ENCODE results near the gene CIRBP.

Gene CIRBP

GRCh38 chr19:1234051-1234954 lies 34.8 kb upstream of the CIRBP start:
- DNase-seq (ENCODE audit: low read depth) = no peak
- no peak overlapping the region for H3K4me3 ChIP-seq (ENCODE audit: low read depth, low read length)
- TF ChIP-seq, protein P1, sequence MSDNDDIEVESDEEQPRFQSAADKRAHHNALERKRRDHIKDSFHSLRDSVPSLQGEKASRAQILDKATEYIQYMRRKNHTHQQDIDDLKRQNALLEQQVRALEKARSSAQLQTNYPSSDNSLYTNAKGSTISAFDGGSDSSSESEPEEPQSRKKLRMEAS (IDR thresholded peaks at IDR 0.05; ENCODE audit: low read depth, low read length) = no peak
- no peak for TF ChIP-seq MYC (IDR thresholded peaks at IDR 0.05; ENCODE audit: low read depth, low read length)
- TF ChIP-seq POLR2A (IDR thresholded peaks at IDR 0.05; ENCODE audit: extremely low read depth, insufficient read length) = no peak
- no peak for TF ChIP-seq CTCF (IDR thresholded peaks at IDR 0.05; ENCODE audit: low read depth, low read length)

GRCh38 chr19:1234955-1235380 lies 34.2 kb upstream of the CIRBP start:
- H3K4me3 ChIP-seq (ENCODE audit: low read depth, low read length) = no peak overlapping the region
- TF ChIP-seq POLR2A (IDR thresholded peaks at IDR 0.05; ENCODE audit: extremely low read depth, insufficient read length) (no peak), CTCF (IDR thresholded peaks at IDR 0.05; ENCODE audit: low read depth, low read length) (no peak), MYC (IDR thresholded peaks at IDR 0.05; ENCODE audit: low read depth, low read length) (no peak)
- TF ChIP-seq, protein P1 (IDR thresholded peaks at IDR 0.05; ENCODE audit: low read depth, low read length) = no peak
- no peak for DNase-seq (ENCODE audit: low read depth)

- H3K4me3 ChIP-seq (ENCODE audit: low read depth, low read length) = no peak overlapping the region
- TF ChIP-seq CTCF (IDR thresholded peaks at IDR 0.05; ENCODE audit: low read depth, low read length) (no peak), MYC (IDR thresholded peaks at IDR 0.05; ENCODE audit: low read depth, low read length) (no peak), POLR2A (IDR thresholded peaks at IDR 0.05; ENCODE audit: extremely low read depth, insufficient read length) (no peak)
- TF ChIP-seq, protein P1 (IDR thresholded peaks at IDR 0.05; ENCODE audit: low read depth, low read length) = no peak
- no peak for DNase-seq (ENCODE audit: low read depth)
These were observed 33.2 kb upstream of the CIRBP start for GRCh38 chr19:1235625-1236538.

DNA sequence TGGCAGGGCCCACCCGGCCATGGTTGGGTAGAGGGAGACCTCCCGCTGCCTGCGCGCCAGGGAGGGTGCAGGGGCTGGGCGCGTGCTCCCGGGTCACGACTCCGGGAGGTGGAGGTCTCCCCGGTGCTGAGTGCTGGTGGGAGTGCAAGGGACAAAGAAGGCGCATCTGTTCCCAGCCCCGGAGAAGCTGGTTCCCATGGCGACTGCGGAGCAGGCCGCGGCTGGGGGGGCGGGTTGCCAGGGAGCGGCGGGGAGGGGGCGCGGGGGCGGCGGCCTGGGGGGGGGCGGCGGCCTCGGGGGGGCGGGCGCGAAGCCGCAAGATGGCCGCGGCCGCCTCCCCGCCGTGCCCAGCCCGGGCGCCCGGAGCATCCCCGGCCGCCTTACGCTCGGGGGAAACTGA lies 32.6 kb upstream of the CIRBP start:
- H3K4me3 ChIP-seq (ENCODE audit: low read depth, low read length) = no peak overlapping the region
- TF ChIP-seq POLR2A (IDR thresholded peaks at IDR 0.05; ENCODE audit: extremely low read depth, insufficient read length) (no peak), MYC (IDR thresholded peaks at IDR 0.05; ENCODE audit: low read depth, low read length) (no peak), CTCF (IDR thresholded peaks at IDR 0.05; ENCODE audit: low read depth, low read length) (no peak)
- TF ChIP-seq, protein P1 (IDR thresholded peaks at IDR 0.05; ENCODE audit: low read depth, low read length) = no peak

DNA sequence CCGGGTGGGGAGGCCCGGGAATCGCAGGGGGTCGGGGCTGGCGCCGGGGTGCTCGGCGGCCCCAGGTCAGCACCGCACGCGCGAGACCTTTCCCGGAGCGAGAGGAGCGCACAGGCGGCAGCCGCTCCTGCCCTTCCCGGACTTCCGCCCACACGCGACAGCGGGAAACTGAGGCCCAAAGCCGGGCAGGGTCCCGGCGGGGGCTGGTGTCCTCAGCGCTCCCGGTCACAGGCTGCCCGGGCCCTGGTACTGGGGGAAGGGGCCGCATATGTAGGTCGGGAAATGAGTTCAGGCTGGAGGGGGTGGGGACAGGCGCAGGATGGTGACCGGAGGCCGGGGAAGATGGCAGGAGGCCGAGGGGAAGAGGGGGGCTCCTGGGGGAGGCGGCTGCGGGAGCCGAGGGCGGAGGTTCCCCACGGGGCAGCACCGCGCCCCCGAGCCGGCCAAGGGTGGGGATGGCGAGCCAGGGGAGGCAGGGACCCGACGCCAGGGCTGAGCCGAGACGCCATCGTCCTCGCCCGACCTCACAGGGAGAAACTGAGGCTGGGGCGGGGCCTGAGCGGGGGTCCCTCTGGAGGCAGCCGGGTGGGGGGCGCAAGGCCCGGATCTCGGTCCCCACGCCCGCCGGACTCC lies 32.0 kb upstream of the CIRBP start:
- DNase-seq (ENCODE audit: low read depth) = no peak
- H3K4me3 ChIP-seq (ENCODE audit: low read depth, low read length) = no peak overlapping the region
- no peak for TF ChIP-seq MYC (IDR thresholded peaks at IDR 0.05; ENCODE audit: low read depth, low read length)
- TF ChIP-seq, protein P1 (IDR thresholded peaks at IDR 0.05; ENCODE audit: low read depth, low read length) = no peak
- TF ChIP-seq POLR2A (IDR thresholded peaks at IDR 0.05; ENCODE audit: extremely low read depth, insufficient read length) = no peak
- TF ChIP-seq CTCF (IDR thresholded peaks at IDR 0.05; ENCODE audit: low read depth, low read length) = no peak

More for the DNA sequence above, 32.6 kb upstream of the CIRBP start:
- no peak for DNase-seq (ENCODE audit: low read depth)
